ENCODE results near the gene TMBIM4.
"Not testable (repeated sequence)": the region's sequence is repeated elsewhere in the genome, so short reads cannot be mapped to it uniquely, and the experiment has no call there.

Gene TMBIM4

GRCh38 chr12:66190519-66191370, 20.9 kb upstream of the TMBIM4 start:
- Histone ChIP-seq H3K9ac (peak overlapping the region in 3 of 11 experiments; percentile 60 to 80 (median 77); a peak in 4 of 22 replicates), H3K27ac (peak overlapping the region in 3 of 11 experiments; percentile 55 to 70 (median 64); a peak in 5 of 22 replicates), H3K4me2 (peak overlapping the region in 4 of 11 experiments; percentile 16 to 92 (median 78); a peak in 8 of 22 replicates), H3K4me3 (peak overlapping the region in 3 of 10 experiments; percentile 59 to 62 (median 61); a peak in 6 of 20 replicates), H3K9me3 (replicated peaks in 1 of 11) (peaks cover 11 to 39% (median 26%) of the 10 kb centered on the region in 11 experiments; a peak in 21 of 22 replicates), H3K27me3 (peaks cover 17 to 52% (median 49%) of the 10 kb centered on the region in 11 experiments), H3K4me1 (peaks cover 0 to 90% (median 10%) of the 10 kb centered on the region in 10 experiments; a peak in 18 of 20 replicates), H4K20me1 (no peaks in the 10 kb centered on the region), H3K36me3 (peaks cover 0 to 9% (median 0%) of the 10 kb centered on the region in 11 experiments; a peak in 1 of 22 replicates)
- no peak for TF ChIP-seq Cebpa-rat (IDR thresholded peaks at IDR 0.05)

- no peak for TF ChIP-seq Cebpa-rat (IDR thresholded peaks at IDR 0.05)
- peaks cover 0 to 9% (median 0%) of the 10 kb centered on the region in 11 experiments; a peak in 1 of 22 replicates for H3K36me3 ChIP-seq
- H4K20me1 ChIP-seq = no peaks in the 10 kb centered on the region
- H3K4me1 ChIP-seq = peaks cover 0 to 81% (median 10%) of the 10 kb centered on the region in 10 experiments; a peak in 18 of 20 replicates
- H3K9me3 ChIP-seq (replicated peaks in 1 of 11) = peaks cover 12 to 39% (median 26%) of the 10 kb centered on the region in 11 experiments; a peak in 21 of 22 replicates
- H3K4me3 ChIP-seq = peak overlapping the region in 6 of 10 experiments; percentile 45 to 62 (median 56); a peak in 7 of 20 replicates
- peak overlapping the region in 3 of 11 experiments; percentile 64 to 70 (median 66); a peak in 5 of 22 replicates for H3K27ac ChIP-seq
- H3K4me2 ChIP-seq = peak overlapping the region in 3 of 11 experiments; percentile 74 to 92 (median 81); a peak in 6 of 22 replicates
- H3K27me3 ChIP-seq = peaks cover 17 to 52% (median 49%) of the 10 kb centered on the region in 11 experiments
- H3K9ac ChIP-seq = peak overlapping the region in 3 of 11 experiments; percentile 60 to 80 (median 77); a peak in 5 of 22 replicates
Observed at GRCh38 chr12:66189889-66190288, 20.1 kb upstream of the TMBIM4 start.

GRCh38 chr12:66189486-66189843, 19.7 kb upstream of the TMBIM4 start:
- TF ChIP-seq Cebpa-rat (IDR thresholded peaks at IDR 0.05) = no peak
- peak overlapping the region in 4 of 11 experiments; percentile 46 to 70 (median 65); a peak in 8 of 22 replicates for H3K27ac ChIP-seq
- peak overlapping the region in 8 of 11 experiments; percentile 18 to 80 (median 45); a peak in 10 of 22 replicates for H3K9ac ChIP-seq
- peaks cover 17 to 52% (median 49%) of the 10 kb centered on the region in 11 experiments for H3K27me3 ChIP-seq
- H3K4me3 ChIP-seq = peak overlapping the region; percentile 43 to 65 (median 52)
- H4K20me1 ChIP-seq = no peaks in the 10 kb centered on the region
- H3K36me3 ChIP-seq = peaks cover 0 to 9% (median 0%) of the 10 kb centered on the region in 11 experiments; a peak in 1 of 22 replicates
- peak overlapping the region; percentile 57 to 92 (median 69) for H3K4me2 ChIP-seq
- H3K4me1 ChIP-seq = peaks cover 0 to 77% (median 10%) of the 10 kb centered on the region in 10 experiments; a peak in 18 of 20 replicates
- H3K9me3 ChIP-seq (replicated peaks in 1 of 11) = peaks cover 15 to 39% (median 28%) of the 10 kb centered on the region in 11 experiments

- Histone ChIP-seq H3K9ac (peak within 1 kb of the TSS in 8 of 11 experiments; percentile 18 to 80 (median 45); a peak in 12 of 22 replicates), H3K36me3 (peaks cover 0 to 9% (median 0%) of the 10 kb centered on the region in 11 experiments; a peak in 1 of 22 replicates), H3K4me1 (peaks cover 0 to 71% (median 10%) of the 10 kb centered on the region in 10 experiments; a peak in 18 of 20 replicates), H3K4me2 (peak within 1 kb of the TSS; percentile 57 to 92 (median 69)), H3K27me3 (peaks cover 17 to 52% (median 49%) of the 10 kb centered on the region in 11 experiments), H3K27ac (peak within 1 kb of the TSS in 4 of 11 experiments; percentile 46 to 70 (median 65); a peak in 8 of 22 replicates), H3K4me3 (peak within 1 kb of the TSS; percentile 43 to 65 (median 52)), H3K9me3 (replicated peaks in 1 of 11) (peaks cover 15 to 39% (median 28%) of the 10 kb centered on the region in 11 experiments), H4K20me1 (no peaks in the 10 kb centered on the region)
- 0 out of 22 replicates have a peak, but pooled peaks of 1 of the 11 experiments have one; percentile 13 for TF ChIP-seq Cebpa-rat (IDR thresholded peaks at IDR 0.05)
Observed at GRCh38 chr12:66188584-66189485, 19.0 kb upstream of the TMBIM4 start, which contains the start of gene IRAK3. IRAK3 (plus strand) TSS chr12:66189214; CDS start chr12:66189300, 86 bp downstream.

GRCh38 chr12:66187821-66188220, 18.0 kb upstream of the TMBIM4 start:
- Histone ChIP-seq H3K4me1 (peaks cover 0 to 61% (median 10%) of the 10 kb centered on the region in 10 experiments; a peak in 18 of 20 replicates), H3K4me3 (no peak overlapping the region), H3K36me3 (peaks cover 0 to 9% (median 0%) of the 10 kb centered on the region in 11 experiments; a peak in 1 of 22 replicates), H3K27me3 (peaks cover 17 to 52% (median 49%) of the 10 kb centered on the region in 11 experiments), H3K9ac (no peak overlapping the region), H3K27ac (0 out of 22 replicates have a peak overlapping the region, but pooled peaks of 1 of the 11 experiments have one; percentile 28), H3K9me3 (replicated peaks in 1 of 11) (peaks cover 15 to 39% (median 28%) of the 10 kb centered on the region in 11 experiments), H4K20me1 (no peaks in the 10 kb centered on the region), H3K4me2 (peak overlapping the region in 2 of 11 experiments; percentile 81 to 92; a peak in 4 of 22 replicates)
- TF ChIP-seq Cebpa-rat (IDR thresholded peaks at IDR 0.05) = no peak

GRCh38 chr12:66187036-66187435, 17.2 kb upstream of the TMBIM4 start:
- Histone ChIP-seq H3K27ac (peak overlapping the region in 2 of 11 experiments; percentile 5 to 28; a peak in 1 of 22 replicates), H4K20me1 (no peaks in the 10 kb centered on the region), H3K9me3 (replicated peaks in 1 of 11) (peaks cover 15 to 39% (median 28%) of the 10 kb centered on the region in 11 experiments), H3K4me1 (peaks cover 0 to 54% (median 10%) of the 10 kb centered on the region in 10 experiments; a peak in 18 of 20 replicates), H3K27me3 (peaks cover 17 to 52% (median 49%) of the 10 kb centered on the region in 11 experiments), H3K9ac (no peak overlapping the region), H3K36me3 (peaks cover 0 to 9% (median 0%) of the 10 kb centered on the region in 11 experiments; a peak in 1 of 22 replicates), H3K4me3 (no peak overlapping the region), H3K4me2 (peak overlapping the region in 3 of 11 experiments; percentile 38 to 92 (median 81); a peak in 6 of 22 replicates)
- TF ChIP-seq Cebpa-rat (IDR thresholded peaks at IDR 0.05) = no peak

- H3K9ac ChIP-seq, H4K20me1 ChIP-seq, H3K27ac ChIP-seq, H3K36me3 ChIP-seq, H3K4me3 ChIP-seq, H3K4me2 ChIP-seq: not testable (repeated sequence)
- Histone ChIP-seq H3K4me1 (peaks cover 0 to 32% (median 10%) of the 10 kb centered on the region in 10 experiments; a peak in 18 of 20 replicates), H3K9me3 (replicated peaks in 1 of 11) (peaks cover 15 to 37% (median 24%) of the 10 kb centered on the region in 11 experiments), H3K27me3 (peaks cover 17 to 31% (median 29%) of the 10 kb centered on the region in 11 experiments)
Observed at GRCh38 chr12:66184822-66185221, 15.0 kb upstream of the TMBIM4 start.
